Naive thymus-derived CD4-positive, alpha-beta T cell (primary cell): Measurements from ENCODE around the gene SERPINA3. TPM values are rescaled to one million over a fixed set of nuclear protein-coding genes. Genes with fewer than 3 reads are reported as not detected.

ENCODE experiments used
- ATAC-seq: fragments of 150-1000 bp; cut with Tn5 transposase; 2 replicates; pipeline ENCODE4 v1.10.0; 2021; ENCODE audit warnings: mild to moderate bottlenecking, moderate library complexity
- CTCF ChIA-PET: fragments of 350-600 bp; sonication (Branson Sonifier 250); formaldehyde crosslinking; loops from one replicate; lab custom pipeline; 2021; ENCODE audit warnings: antibody characterized with exemption; lab: Charles Lee
- POLR2A ChIA-PET: fragments of 350-600 bp; sonication (Branson Sonifier 250); formaldehyde crosslinking; loops from one replicate; lab custom pipeline; 2021; ENCODE audit warnings: antibody characterized with exemption, inconsistent platforms; lab: Charles Lee
- DNase-seq, 9 donors: peaks; one replicate each; pipeline versions ENCODE4 v3.0.0 to v3.0.0-alpha.2; 2020 to 2022; ENCODE audit warnings: mixed read lengths in 1 of 9
- H3K27ac ChIP-seq: one replicate; pipeline ENCODE4 v1.7.0; 2013; ENCODE audit warnings: mild to moderate bottlenecking, low read depth, low read length, moderate library complexity
- H3K27me3 ChIP-seq, 2 donors: one replicate each; pipeline ENCODE4 v1.7.0; 2013; ENCODE audit warnings: low read length in 2 of 2, mild to moderate bottlenecking in 2 of 2, moderate library complexity in 2 of 2; ENCODE audit not compliant: control insufficient read depth in 2 of 2, insufficient read depth in 2 of 2
- H3K36me3 ChIP-seq, 3 experiments: 1 replicate in 2 of 3; 2 replicates in 1 of 3; pipeline ENCODE4 v1.7.0; 2013; ENCODE audit warnings: low read length in 3 of 3, mild to moderate bottlenecking in 3 of 3, moderate library complexity in 1 of 3; ENCODE audit not compliant: insufficient read depth in 3 of 3, control insufficient read depth in 2 of 3
- H3K4me1 ChIP-seq, 2 donors: one replicate each; pipeline ENCODE4 v1.7.0; 2013; ENCODE audit warnings: low read length in 2 of 2, mild to moderate bottlenecking in 2 of 2, moderate library complexity in 1 of 2; ENCODE audit not compliant: control insufficient read depth in 2 of 2, insufficient read depth in 2 of 2
- H3K4me3 ChIP-seq: 2 replicates; pipeline ENCODE4 v1.7.0; 2013; ENCODE audit warnings: mild to moderate bottlenecking, low read length
- H3K9me3 ChIP-seq, 3 experiments: 1 replicate in 2 of 3; 2 replicates in 1 of 3; pipeline ENCODE4 v1.7.0; 2013; ENCODE audit warnings: low read length in 3 of 3; ENCODE audit not compliant: control insufficient read depth in 2 of 3
- H3K27ac Mint-ChIP-seq, 9 donors: one replicate each; pipeline ENCODE4 v1.8.0; 2020 to 2022; ENCODE audit warnings: mixed read lengths in 9 of 9, mild to moderate bottlenecking in 8 of 9, moderate library complexity in 5 of 9, inconsistent platforms in 2 of 9
- H3K27me3 Mint-ChIP-seq, 5 donors: one replicate each; pipeline ENCODE4 v1.8.0; 2021 to 2022; ENCODE audit warnings: mixed read lengths in 5 of 5, mild to moderate bottlenecking in 1 of 5
- H3K36me3 Mint-ChIP-seq, 5 donors: one replicate each; pipeline ENCODE4 v1.8.0; 2020 to 2022; ENCODE audit warnings: mixed read lengths in 5 of 5, mild to moderate bottlenecking in 3 of 5, inconsistent platforms in 1 of 5
- H3K4me1 Mint-ChIP-seq, 7 donors: one replicate each; pipeline ENCODE4 v1.8.0; 2020 to 2022; ENCODE audit warnings: mixed read lengths in 7 of 7, mild to moderate bottlenecking in 3 of 7, inconsistent platforms in 1 of 7
- H3K4me3 Mint-ChIP-seq, 10 donors: one replicate each; pipeline ENCODE4 v1.8.0; 2020 to 2022; ENCODE audit warnings: mild to moderate bottlenecking in 10 of 10, mixed read lengths in 10 of 10, moderate library complexity in 6 of 10, inconsistent platforms in 2 of 10
- H3K9me3 Mint-ChIP-seq, 11 donors: one replicate each; pipeline ENCODE4 v1.8.0; 2020 to 2022; ENCODE audit warnings: mixed read lengths in 11 of 11, mild to moderate bottlenecking in 4 of 11, inconsistent platforms in 1 of 11, moderate library complexity in 1 of 11
- intact Hi-C, 2 donors: fragments of 100-400 bp; cut with micrococcal nuclease; formaldehyde crosslinking; loops; one replicate each; pipeline ENCODE4 v1.15.1; 2023
- polyA plus RNA-seq, 2 donors: library from polyadenylated mRNA; unstranded; fragments of 300-500 nt; fragmentation: Illumina TruSeq; gene quantifications; one replicate each; pipeline ENCODE4 v1.2.3, GENCODE V29; 2021
- total RNA-seq, 6 experiments: library from RNA in 5 of 6; stranded (reverse) in 5 of 6; gene quantifications; 1 replicate in 5 of 6; 2 replicates in 1 of 6; pipeline ENCODE4 v1.2.3 and lab custom pipeline; 2021 to 2026

Gene SERPINA3
- total and polyA plus RNA-seq, 7 experiments from 2014 or later = not detected

DNA sequence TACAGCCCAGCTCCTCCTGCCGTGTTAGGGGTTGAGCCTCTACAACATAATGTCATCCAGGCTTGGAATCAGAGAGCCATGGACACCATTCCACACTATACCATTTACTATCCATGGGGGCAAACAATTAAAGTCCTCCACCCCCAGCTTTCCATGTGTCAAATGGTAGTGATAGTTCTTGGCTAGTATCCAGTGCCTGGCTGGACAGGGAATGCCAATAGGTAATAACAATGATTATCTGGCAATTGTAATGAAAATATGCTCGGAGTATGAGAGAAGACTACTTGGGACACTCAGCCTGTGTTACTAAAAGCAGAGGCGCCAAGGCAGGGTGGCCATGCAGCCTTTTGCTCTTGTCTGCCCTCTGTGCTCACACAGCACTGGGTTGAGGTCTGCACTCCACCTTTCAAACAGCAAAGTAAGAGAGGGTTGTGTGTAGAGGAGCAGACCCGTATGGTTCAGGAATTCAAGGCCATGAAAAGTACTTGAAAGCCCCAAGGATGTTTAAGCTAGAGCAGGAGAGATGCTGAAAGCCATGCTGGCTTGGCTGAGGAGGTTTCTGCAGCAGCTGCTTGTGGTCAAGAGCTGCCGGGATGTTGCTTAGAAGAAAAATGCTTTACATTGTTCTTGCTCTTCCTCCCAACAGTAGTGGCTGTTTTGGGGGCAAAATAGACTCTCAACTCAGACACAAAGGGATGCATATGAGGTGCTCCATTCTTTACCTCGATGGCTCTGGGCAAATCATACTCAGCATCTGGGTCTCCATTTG is 10.6 kb downstream of the SERPINA3 start:
- peaks cover 0 to 32% (median 15%) of the 10 kb centered on the region in 5 donors for H3K27me3 Mint-ChIP-seq
- ChIA-PET POLR2A (no interaction called here), CTCF (no interaction called here)
- H3K9me3 ChIP-seq = peaks cover 0 to 12% (median 0%) of the 10 kb centered on the region in 3 experiments
- no peaks in the 10 kb centered on the region for H3K36me3 ChIP-seq
- H3K27me3 ChIP-seq = no peaks in the 10 kb centered on the region
- H3K27ac Mint-ChIP-seq = no peak overlapping the region
- H3K36me3 Mint-ChIP-seq = peaks cover 0 to 6% (median 0%) of the 10 kb centered on the region in 5 donors
- no peak overlapping the region for H3K27ac ChIP-seq
- no peaks in the 10 kb centered on the region for H3K4me1 ChIP-seq
- DNase-seq = no peak
- no peak overlapping the region for H3K4me3 Mint-ChIP-seq
- no peak overlapping the region for H3K4me3 ChIP-seq
- ATAC-seq = no peak
- H3K4me1 Mint-ChIP-seq = no peaks in the 10 kb centered on the region
- intact Hi-C loops = no loop called here
- peaks cover 3 to 21% (median 10%) of the 10 kb centered on the region in 11 donors for H3K9me3 Mint-ChIP-seq

DNA sequence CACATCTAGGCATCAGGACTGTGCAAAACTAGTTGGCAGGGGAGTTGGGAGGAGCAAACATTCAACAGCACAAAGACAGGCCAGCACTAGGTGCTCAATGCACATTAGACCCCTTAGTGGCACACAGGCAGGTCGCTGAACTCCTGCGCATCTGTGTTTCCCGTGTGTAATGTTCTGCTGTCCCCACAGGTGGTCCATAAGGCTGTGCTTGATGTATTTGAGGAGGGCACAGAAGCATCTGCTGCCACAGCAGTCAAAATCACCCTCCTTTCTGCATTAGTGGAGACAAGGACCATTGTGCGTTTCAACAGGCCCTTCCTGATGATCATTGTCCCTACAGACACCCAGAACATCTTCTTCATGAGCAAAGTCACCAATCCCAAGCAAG is 11.2 kb downstream of the SERPINA3 start:
- Histone ChIP-seq H3K27ac (no peak overlapping the region), H3K4me3 (no peak overlapping the region), H3K36me3 (no peaks in the 10 kb centered on the region), H3K9me3 (peaks cover 0 to 7% (median 0%) of the 10 kb centered on the region in 3 experiments), H3K27me3 (no peaks in the 10 kb centered on the region), H3K4me1 (no peaks in the 10 kb centered on the region)
- ChIA-PET POLR2A (no interaction called here), CTCF (no interaction called here)
- DNase-seq (no peak), ATAC-seq (no peak)
- Mint-ChIP-seq H3K36me3 (peaks cover 0 to 6% (median 0%) of the 10 kb centered on the region in 5 donors), H3K27me3 (peaks cover 0 to 33% (median 16%) of the 10 kb centered on the region in 5 donors), H3K27ac (no peak overlapping the region), H3K4me3 (no peak overlapping the region), H3K9me3 (peaks cover 3 to 15% (median 8%) of the 10 kb centered on the region in 11 donors), H3K4me1 (no peaks in the 10 kb centered on the region)
- intact Hi-C loops = no loop called here

DNA sequence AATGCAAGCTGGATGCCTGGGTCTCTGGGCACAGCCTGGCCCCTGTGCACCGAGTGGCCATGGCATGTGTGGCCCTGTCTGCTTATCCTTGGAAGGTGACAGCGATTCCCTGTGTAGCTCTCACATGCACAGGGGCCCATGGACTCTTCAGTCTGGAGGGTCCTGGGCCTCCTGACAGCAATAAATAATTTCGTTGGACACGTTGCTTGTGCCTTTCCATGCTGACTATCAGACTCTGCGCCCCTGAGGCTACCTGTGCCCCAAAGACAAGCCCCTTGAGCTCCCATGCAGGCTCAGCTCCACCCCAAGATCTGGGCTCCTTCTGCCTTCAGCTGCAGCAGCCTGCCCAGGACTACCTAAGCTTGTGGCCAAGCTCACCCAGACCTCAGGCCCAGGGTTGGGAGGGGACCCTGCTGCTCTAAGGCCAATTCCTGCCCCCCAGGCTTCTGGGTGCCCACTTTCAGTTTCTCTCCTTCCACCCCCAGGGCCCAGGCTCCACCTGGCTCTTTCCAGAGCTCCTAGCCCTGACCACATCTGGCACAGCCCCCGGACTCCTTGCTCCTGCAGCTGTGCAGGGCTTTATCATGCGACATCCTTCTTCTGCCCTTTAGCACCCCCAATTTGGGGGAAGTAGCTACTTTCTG is 11.8 kb downstream of the SERPINA3 start:
- ChIA-PET CTCF (no interaction called here), POLR2A (no interaction called here)
- Mint-ChIP-seq H3K9me3 (peaks cover 0 to 9% (median 2%) of the 10 kb centered on the region in 11 donors), H3K4me1 (no peaks in the 10 kb centered on the region), H3K4me3 (no peak overlapping the region), H3K27ac (no peak overlapping the region), H3K27me3 (peaks cover under 1 to 39% (median 21%) of the 10 kb centered on the region in 5 donors), H3K36me3 (peaks cover 0 to 6% (median 0%) of the 10 kb centered on the region in 5 donors)
- Histone ChIP-seq H3K27ac (no peak overlapping the region), H3K27me3 (no peaks in the 10 kb centered on the region), H3K36me3 (no peaks in the 10 kb centered on the region), H3K4me3 (no peak overlapping the region), H3K9me3 (peaks cover 0 to 1% (median 0%) of the 10 kb centered on the region in 3 experiments), H3K4me1 (no peaks in the 10 kb centered on the region)
- DNase-seq (no peak), ATAC-seq (no peak)
- intact Hi-C loops = no loop called here

DNA sequence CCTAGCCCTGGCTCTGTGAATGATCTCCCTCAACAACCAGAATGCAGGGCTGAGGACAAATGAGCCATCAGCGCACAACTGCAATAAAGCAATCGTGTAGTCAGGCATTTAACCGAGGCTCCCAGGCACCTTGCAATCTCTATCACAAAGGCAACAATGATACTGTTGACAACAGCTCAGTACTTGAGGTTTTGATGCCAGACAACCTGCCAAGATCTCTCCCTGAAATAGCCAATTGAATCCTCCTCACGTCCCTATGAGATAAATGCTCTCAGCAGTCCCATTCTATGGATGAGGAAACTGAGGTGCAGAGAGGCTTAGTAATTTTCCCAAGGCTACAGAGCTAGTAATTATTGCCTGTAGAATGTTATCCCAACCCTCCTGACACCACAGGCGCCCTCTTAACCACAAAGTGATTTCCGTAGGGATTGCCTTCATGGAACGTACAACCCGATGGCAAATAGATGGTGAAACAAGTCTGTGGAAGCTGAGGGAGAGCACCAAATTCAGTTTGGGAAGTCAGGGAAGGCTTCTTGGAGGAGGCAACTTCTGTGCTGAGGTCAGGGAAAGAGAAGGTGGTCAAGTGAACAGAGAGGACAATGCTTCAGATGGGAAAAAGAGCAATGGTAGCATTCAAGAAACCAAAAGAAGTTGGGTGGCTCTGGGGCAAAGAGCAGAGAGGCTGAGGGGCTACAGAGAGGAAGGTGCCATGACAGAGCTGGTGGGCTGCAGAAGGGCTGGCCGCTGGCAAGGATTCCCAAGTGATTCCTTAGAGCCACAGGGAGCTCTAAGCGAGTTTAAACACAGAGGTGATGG is 12.6 kb downstream of the SERPINA3 start:
- no peak overlapping the region for H3K4me3 ChIP-seq
- no peaks in the 10 kb centered on the region for H3K36me3 ChIP-seq
- Mint-ChIP-seq H3K4me1 (no peaks in the 10 kb centered on the region), H3K27me3 (peaks cover 2 to 42% (median 24%) of the 10 kb centered on the region in 5 donors), H3K27ac (no peak overlapping the region), H3K9me3 (peaks cover 0 to 5% (median 0%) of the 10 kb centered on the region in 11 donors), H3K4me3 (no peak overlapping the region), H3K36me3 (peaks cover 0 to 6% (median 0%) of the 10 kb centered on the region in 5 donors)
- intact Hi-C loops = no loop called here
- no peak for DNase-seq
- no peak for ATAC-seq
- H3K9me3 ChIP-seq = no peaks in the 10 kb centered on the region
- no peaks in the 10 kb centered on the region for H3K27me3 ChIP-seq
- CTCF ChIA-PET = no interaction called here
- H3K4me1 ChIP-seq = no peaks in the 10 kb centered on the region
- POLR2A ChIA-PET = no interaction called here
- H3K27ac ChIP-seq = no peak overlapping the region

DNA sequence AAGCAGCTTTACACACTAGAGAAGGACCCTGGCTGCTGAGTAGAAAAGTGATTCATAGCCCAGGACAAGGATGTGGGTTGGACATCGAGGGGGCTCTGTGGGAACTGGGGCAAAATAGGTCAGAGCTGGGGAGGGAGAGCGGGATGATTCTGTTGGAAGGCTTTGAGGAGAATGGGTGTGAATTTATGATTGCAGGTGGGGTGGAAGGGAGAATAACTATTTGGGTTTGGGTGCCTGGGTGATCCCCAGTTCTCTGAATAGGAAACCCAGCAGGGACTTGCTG is 13.1 kb downstream of the SERPINA3 start:
- H3K4me1 Mint-ChIP-seq = no peaks in the 10 kb centered on the region
- H3K9me3 Mint-ChIP-seq = peaks cover 0 to 2% (median 0%) of the 10 kb centered on the region in 11 donors
- Histone ChIP-seq H3K36me3 (no peaks in the 10 kb centered on the region), H3K9me3 (no peaks in the 10 kb centered on the region), H3K27me3 (no peaks in the 10 kb centered on the region), H3K27ac (no peak overlapping the region), H3K4me3 (no peak overlapping the region), H3K4me1 (no peaks in the 10 kb centered on the region)
- intact Hi-C loops = no loop called here
- peaks cover 2 to 36% (median 22%) of the 10 kb centered on the region in 5 donors for H3K27me3 Mint-ChIP-seq
- ChIA-PET POLR2A (no interaction called here), CTCF (no interaction called here)
- H3K4me3 Mint-ChIP-seq = no peak overlapping the region
- peaks cover 0 to 3% (median 0%) of the 10 kb centered on the region in 5 donors for H3K36me3 Mint-ChIP-seq
- ATAC-seq = no peak
- H3K27ac Mint-ChIP-seq = no peak overlapping the region
- DNase-seq = no peak

DNA sequence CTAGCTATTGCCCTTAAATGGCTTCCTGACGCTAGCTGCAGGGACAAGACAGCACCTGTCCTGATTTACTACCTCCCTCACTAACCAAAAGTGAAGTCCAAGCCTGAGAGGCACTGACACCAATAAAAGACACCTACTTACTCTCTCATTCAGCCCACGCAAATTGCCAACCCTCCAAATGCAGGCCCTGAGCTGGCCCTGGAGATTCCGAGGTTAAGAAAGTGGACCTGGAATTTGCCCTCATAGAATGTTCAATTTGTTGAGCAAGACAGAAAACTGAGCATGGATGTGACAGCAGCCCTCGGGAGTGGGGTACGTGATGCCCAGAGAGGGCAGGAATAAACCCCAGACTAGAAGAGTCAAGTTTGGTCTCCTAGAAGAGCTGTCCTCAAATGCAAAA is 16.4 kb downstream of the SERPINA3 start:
- POLR2A ChIA-PET = no interaction called here

More for the DNA sequence above, 16.4 kb downstream of the SERPINA3 start:
- no peak overlapping the region for H3K4me3 ChIP-seq
- no peaks in the 10 kb centered on the region for H3K36me3 ChIP-seq
- no peaks in the 10 kb centered on the region for H3K9me3 ChIP-seq
- H3K4me1 Mint-ChIP-seq = no peaks in the 10 kb centered on the region
- ATAC-seq = no peak
- DNase-seq = no peak
- intact Hi-C loops = no loop called here
- CTCF ChIA-PET = no interaction called here
- no peak overlapping the region for H3K27ac ChIP-seq
- H3K27ac Mint-ChIP-seq = no peak overlapping the region
- peaks cover 0 to 27% (median 16%) of the 10 kb centered on the region in 5 donors for H3K27me3 Mint-ChIP-seq
- H3K36me3 Mint-ChIP-seq = no peaks in the 10 kb centered on the region
- no peaks in the 10 kb centered on the region for H3K27me3 ChIP-seq
- H3K4me1 ChIP-seq = no peaks in the 10 kb centered on the region
- no peak overlapping the region for H3K4me3 Mint-ChIP-seq
- peaks cover 0 to 2% (median 0%) of the 10 kb centered on the region in 11 donors for H3K9me3 Mint-ChIP-seq
